Keratinocyte (primary cell): ENCODE measurements around the gene NCBP1. TPM values are rescaled to one million over a fixed set of nuclear protein-coding genes. Genes with fewer than 3 reads are reported as not detected.

Experiments used
- DNase-seq: peaks from one replicate; pipeline ENCODE4 v3.0.0-alpha.2; 2011; ENCODE audit warnings: low read depth, missing footprints, low spot score
- FAIRE-seq: peaks from 2 replicates; lab custom pipeline; 2011; peaks lifted over from hg19 to GRCh38; lab: Jason Lieb, UNC
- H2AFZ ChIP-seq: 2 replicates; pipeline ENCODE4 v1.6.0; 2012; ENCODE audit warnings: low read length, control low read depth, inconsistent platforms; ENCODE audit not compliant: control insufficient read depth
- H3K27ac ChIP-seq: 2 replicates; pipeline ENCODE4 v1.5.1; 2011; ENCODE audit warnings: low read length; ENCODE audit not compliant: control insufficient read depth, insufficient read depth
- H3K27me3 ChIP-seq: 3 replicates; pipeline ENCODE4 v1.6.0; 2011; ENCODE audit warnings: low read length; ENCODE audit not compliant: control insufficient read depth, insufficient read depth; ENCODE audit errors: extremely low read depth
- H3K36me3 ChIP-seq, 2 experiments: 2 replicates in 1 of 2; 3 replicates in 1 of 2; pipeline ENCODE4 v1.5.1; 2011; ENCODE audit warnings: low read length in 2 of 2, mild to moderate bottlenecking in 1 of 2; ENCODE audit not compliant: control insufficient read depth in 2 of 2, insufficient read depth in 2 of 2; ENCODE audit errors: extremely low read depth in 1 of 2
- H3K4me1 ChIP-seq: 3 replicates; pipeline ENCODE4 v1.5.1; 2011; ENCODE audit warnings: low read length; ENCODE audit not compliant: control insufficient read depth, insufficient read depth; ENCODE audit errors: extremely low read depth
- H3K4me2 ChIP-seq: 3 replicates; pipeline ENCODE4 v1.6.0; 2011; ENCODE audit warnings: low read depth, low read length; ENCODE audit not compliant: control insufficient read depth, insufficient read depth; ENCODE audit errors: extremely low read depth
- H3K4me3 ChIP-seq, 3 experiments: fragments of 200-600 bp in 1 of 3; sonication (generic) in 1 of 3; 2 replicates in 2 of 3; 3 replicates in 1 of 3; pipeline ENCODE4 v1.5.1; 2011 to 2016; ENCODE audit warnings: low read length in 3 of 3, mild to moderate bottlenecking in 3 of 3, control low read depth in 2 of 3, inconsistent platforms in 1 of 3, low read depth in 1 of 3, mixed read lengths in 1 of 3, mixed run types in 1 of 3, moderate library complexity in 1 of 3; ENCODE audit not compliant: control insufficient read depth in 2 of 3, insufficient read depth in 2 of 3; ENCODE audit errors: extremely low read depth in 1 of 3
- H3K79me2 ChIP-seq: 2 replicates; pipeline ENCODE4 v1.6.0; 2012; ENCODE audit warnings: low read length; ENCODE audit not compliant: control insufficient read depth, insufficient read depth
- H3K9ac ChIP-seq: 3 replicates; pipeline ENCODE4 v1.6.0; 2011; ENCODE audit warnings: low read length; ENCODE audit not compliant: control insufficient read depth, insufficient read depth; ENCODE audit errors: extremely low read depth
- H3K9me1 ChIP-seq: 3 replicates; pipeline ENCODE4 v1.6.0; 2011; ENCODE audit warnings: low read length; ENCODE audit not compliant: control insufficient read depth, insufficient read depth; ENCODE audit errors: extremely low read depth
- H3K9me3 ChIP-seq: 2 replicates; pipeline ENCODE4 v1.5.1; 2012; ENCODE audit warnings: low read depth, low read length; ENCODE audit not compliant: control insufficient read depth
- H4K20me1 ChIP-seq: 3 replicates; pipeline ENCODE4 v1.6.0; 2011; ENCODE audit warnings: low read length; ENCODE audit not compliant: control insufficient read depth, insufficient read depth; ENCODE audit errors: extremely low read depth
- EZH2 ChIP-seq: IDR thresholded peaks from one replicate; pipeline ENCODE4 v1.6.1; 2012; ENCODE audit warnings: inconsistent platforms, mild to moderate bottlenecking, low read length, moderate library complexity
- dilution Hi-C: fragments of 300-500 bp; cut with MboI; formaldehyde crosslinking; loops from one replicate; pipeline ENCODE4 v1.7.0; 2020; ENCODE audit warnings: low sequenced_read_pairs; ENCODE audit not compliant: extremely low pct_ligation_motif_present
- polyA plus RNA-seq, 5 experiments: library from polyadenylated mRNA; depleted of rRNA in 3 of 5; stranded (reverse) in 3 of 5; stranded (forward) in 1 of 5; unstranded in 1 of 5; fragments of >200 nt; gene quantifications; 1 replicate in 1 of 5; 2 replicates in 3 of 5; 3 replicates in 1 of 5; pipeline versions ENCODE4 v1.2.1 to v1.2.3, GENCODE V29; 2011 to 2012; ENCODE audit warnings: missing spikeins in 2 of 5, low read depth in 1 of 5, low replicate concordance in 1 of 5
- TF ChIP-seq, protein P1 (sequence below), 3 experiments: IDR thresholded peaks in 1 of 3; conservative IDR thresholded peaks in 1 of 3; optimal IDR thresholded peaks in 1 of 3; 2 replicates in 2 of 3; 3 replicates in 1 of 3; pipeline versions ENCODE3 to v1.5.1; 2011; ENCODE audit warnings: low read length in 3 of 3, mild to moderate bottlenecking in 3 of 3, moderate library complexity in 2 of 3, control low read depth in 1 of 3, inconsistent platforms in 1 of 3; ENCODE audit not compliant: insufficient read depth in 2 of 3; ENCODE audit errors: extremely low read depth in 1 of 3

Gene NCBP1
- polyA plus RNA-seq, 1 donor (not counting 4 experiments of a cell fraction or from before 2014, with no cell fraction given) = 38.6 TPM

DNA sequence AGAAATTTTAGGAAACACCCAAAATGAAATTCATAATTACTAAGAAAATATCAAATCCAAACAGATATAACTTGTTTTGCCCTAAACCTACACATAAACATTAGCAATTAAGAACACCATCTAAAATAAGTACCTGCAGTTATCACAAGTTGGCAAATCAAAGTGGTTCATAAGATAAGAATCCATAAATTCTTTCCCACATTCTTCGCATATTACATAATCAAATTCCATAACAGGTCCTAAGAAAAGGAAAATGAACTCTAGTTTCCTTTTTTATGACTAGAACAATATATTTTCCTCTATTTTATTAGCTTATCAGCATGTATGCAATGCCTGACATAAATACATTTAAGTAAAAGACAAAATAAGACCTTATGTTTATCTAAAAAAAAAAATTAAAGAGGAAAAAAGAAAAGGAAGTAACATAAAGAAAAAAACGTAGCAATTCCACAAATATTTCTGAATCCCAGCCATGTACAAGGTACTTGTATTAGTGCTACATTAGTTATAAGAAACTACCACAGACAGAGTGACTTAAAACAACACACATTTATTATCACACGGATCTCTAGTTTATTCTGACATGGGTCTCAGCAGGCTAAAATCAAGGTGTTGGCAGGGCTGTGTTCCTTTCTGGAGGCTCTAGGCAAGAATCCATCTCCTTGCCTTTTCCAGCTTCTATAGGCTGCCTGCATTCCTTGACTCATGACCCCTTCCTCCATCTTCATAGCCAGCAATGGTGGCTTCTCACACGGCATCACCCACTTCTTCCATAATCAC, 56.0 kb downstream of the NCBP1 start:
- no peaks in the 10 kb centered on the region for H3K27me3 ChIP-seq
- no peak overlapping the region for H3K4me3 ChIP-seq
- TF ChIP-seq, protein P1, sequence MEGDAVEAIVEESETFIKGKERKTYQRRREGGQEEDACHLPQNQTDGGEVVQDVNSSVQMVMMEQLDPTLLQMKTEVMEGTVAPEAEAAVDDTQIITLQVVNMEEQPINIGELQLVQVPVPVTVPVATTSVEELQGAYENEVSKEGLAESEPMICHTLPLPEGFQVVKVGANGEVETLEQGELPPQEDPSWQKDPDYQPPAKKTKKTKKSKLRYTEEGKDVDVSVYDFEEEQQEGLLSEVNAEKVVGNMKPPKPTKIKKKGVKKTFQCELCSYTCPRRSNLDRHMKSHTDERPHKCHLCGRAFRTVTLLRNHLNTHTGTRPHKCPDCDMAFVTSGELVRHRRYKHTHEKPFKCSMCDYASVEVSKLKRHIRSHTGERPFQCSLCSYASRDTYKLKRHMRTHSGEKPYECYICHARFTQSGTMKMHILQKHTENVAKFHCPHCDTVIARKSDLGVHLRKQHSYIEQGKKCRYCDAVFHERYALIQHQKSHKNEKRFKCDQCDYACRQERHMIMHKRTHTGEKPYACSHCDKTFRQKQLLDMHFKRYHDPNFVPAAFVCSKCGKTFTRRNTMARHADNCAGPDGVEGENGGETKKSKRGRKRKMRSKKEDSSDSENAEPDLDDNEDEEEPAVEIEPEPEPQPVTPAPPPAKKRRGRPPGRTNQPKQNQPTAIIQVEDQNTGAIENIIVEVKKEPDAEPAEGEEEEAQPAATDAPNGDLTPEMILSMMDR (optimal IDR thresholded peaks at IDR 0.05 in 1 of 3, IDR thresholded peaks at IDR 0.05 in 1 of 3, conservative IDR thresholded peaks at IDR 0.05 in 1 of 3; ENCODE audit: extremely low read depth in 1 of 3, insufficient read depth in 2 of 3, low read length in 3 of 3) = no peak
- TF ChIP-seq EZH2 = no peak
- dilution Hi-C loops = no loop called here
- no peak overlapping the region for H3K27ac ChIP-seq
- H3K4me2 ChIP-seq = no peak overlapping the region
- H3K9ac ChIP-seq = no peak overlapping the region
- no peak for DNase-seq
- H4K20me1 ChIP-seq = no peaks in the 10 kb centered on the region
- no peaks in the 10 kb centered on the region for H3K9me3 ChIP-seq
- H2AFZ ChIP-seq = no peak overlapping the region
- peaks cover 4% of the 10 kb centered on the region for H3K79me2 ChIP-seq
- peaks cover 10% of the 10 kb centered on the region for H3K4me1 ChIP-seq
- FAIRE-seq = no peak
- H3K36me3 ChIP-seq = peaks cover 7% of the 10 kb centered on the region in 2 experiments
- no peaks in the 10 kb centered on the region for H3K9me1 ChIP-seq

DNA sequence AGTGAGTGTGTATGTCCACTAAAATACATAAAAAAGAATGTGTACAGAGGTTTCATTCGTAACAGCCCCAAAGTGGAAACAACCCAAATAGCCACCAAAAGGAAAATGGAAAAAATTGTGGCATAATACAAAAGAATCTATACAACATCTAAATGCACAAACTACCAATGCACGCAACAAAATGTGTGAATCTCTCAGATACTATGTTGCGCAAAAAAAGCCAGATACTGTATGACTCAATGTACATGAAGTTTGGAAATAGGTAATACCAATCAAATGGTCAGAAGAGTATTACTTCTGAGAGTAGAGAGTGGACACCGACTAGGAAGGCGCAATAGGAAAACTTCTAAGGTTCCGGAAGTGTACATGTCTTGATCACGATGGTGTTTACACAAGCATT, 61.1 kb downstream of the NCBP1 start:
- dilution Hi-C loops = no loop called here
- TF ChIP-seq EZH2 = no peak
- TF ChIP-seq, protein P1 (optimal IDR thresholded peaks at IDR 0.05 in 1 of 3, IDR thresholded peaks at IDR 0.05 in 1 of 3, conservative IDR thresholded peaks at IDR 0.05 in 1 of 3; ENCODE audit: extremely low read depth in 1 of 3, insufficient read depth in 2 of 3, low read length in 3 of 3) = no peak
- no peaks in the 10 kb centered on the region for H3K9me1 ChIP-seq
- H3K4me3 ChIP-seq = no peak overlapping the region
- H3K36me3 ChIP-seq = peaks cover 2 to 6% of the 10 kb centered on the region in 2 experiments
- H3K79me2 ChIP-seq = peaks cover 20% of the 10 kb centered on the region
- H3K27ac ChIP-seq = no peak overlapping the region
- peaks cover 19% of the 10 kb centered on the region for H3K4me1 ChIP-seq
- no peak overlapping the region for H3K9ac ChIP-seq
- peak overlapping the region; percentile 90 for H3K4me2 ChIP-seq
- FAIRE-seq (no peak), DNase-seq (no peak)
- no peak overlapping the region for H2AFZ ChIP-seq
- H4K20me1 ChIP-seq = no peaks in the 10 kb centered on the region
- H3K27me3 ChIP-seq = no peaks in the 10 kb centered on the region
- no peaks in the 10 kb centered on the region for H3K9me3 ChIP-seq
